HepG2 (cell line): Measurements from ENCODE around the gene NEGR1.

Experiments
- CTCF ChIP-seq: sonication (generic); formaldehyde crosslinking; IDR thresholded peaks from 2 replicates; pipeline ENCODE4 v1.5.0; 2020; ENCODE audit warnings: mild to moderate bottlenecking, missing genetic modification reagents, moderate library complexity
- IRF2 ChIP-seq: IDR thresholded peaks from 2 replicates; pipeline ENCODE4 v1.6.1; 2018; ENCODE audit warnings: missing genetic modification reagents, missing compliant biosample characterization
- NCOA5 ChIP-seq: sonication (generic); formaldehyde crosslinking; IDR thresholded peaks from 2 replicates; pipeline ENCODE4 v1.4.0; 2020; ENCODE audit warnings: missing genetic modification reagents
- NR2F6 ChIP-seq, 2 experiments: IDR thresholded peaks; 2 replicates each; pipeline ENCODE4 v1.6.1; 2016; ENCODE audit warnings: antibody characterized with exemption in 1 of 2, mild to moderate bottlenecking in 1 of 2
- POLR2A ChIP-seq, 2 experiments: IDR thresholded peaks; 2 replicates each; pipeline ENCODE4 v1.6.1; 2011; ENCODE audit warnings: low read depth in 2 of 2, low read length in 2 of 2, mild to moderate bottlenecking in 1 of 2, moderate library complexity in 1 of 2; ENCODE audit not compliant: insufficient read depth in 1 of 2
- TAF1 ChIP-seq: sonication (generic); formaldehyde crosslinking; IDR thresholded peaks from 2 replicates; pipeline ENCODE4 v1.4.0; 2020; ENCODE audit warnings: missing genetic modification reagents
- THAP11 ChIP-seq: IDR thresholded peaks from 2 replicates; pipeline ENCODE4 v1.6.1; 2016; ENCODE audit warnings: missing biosample characterization, missing genetic modification reagents

DNA sequence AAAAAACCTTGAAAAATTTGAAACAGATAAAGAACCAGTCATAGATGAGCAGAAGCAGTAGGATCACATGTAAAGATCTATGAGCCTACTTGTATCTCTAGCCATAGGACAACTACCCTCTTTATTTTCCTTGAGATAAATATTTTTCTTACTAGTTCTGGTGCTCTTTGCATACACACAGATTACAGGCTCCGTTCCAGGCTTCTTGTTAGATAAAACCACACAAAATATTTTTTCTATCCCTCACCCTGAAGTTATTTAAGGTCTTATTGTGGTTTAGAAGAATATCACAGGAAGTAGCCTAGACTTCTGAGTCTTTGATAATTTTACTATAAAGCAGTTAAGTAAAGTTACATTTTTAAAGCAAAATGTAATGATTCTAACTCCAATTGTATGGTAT, 512.2 kb downstream of the NEGR1 start:
- no peak for TF ChIP-seq IRF2 (CRISPR knock-in tag)
- TF ChIP-seq POLR2A (IDR thresholded peaks at IDR 0.05; ENCODE audit: insufficient read depth in 1 of 2, low read depth in 2 of 2, low read length in 2 of 2): no peak
- no peak for TF ChIP-seq NR2F6 (IDR thresholded peaks at IDR 0.05)
- TF ChIP-seq NR2F6 (CRISPR knock-in tag; IDR thresholded peaks at IDR 0.05): no peak
- no peak for TF ChIP-seq NCOA5 (CRISPR knock-in tag)
- no peak for TF ChIP-seq TAF1 (CRISPR knock-in tag)
- no peak for TF ChIP-seq THAP11
- TF ChIP-seq CTCF (CRISPR knock-in tag): no peak
